GM12873 (cell line): ENCODE data around the gene GRIA3.
A peak's percentile ranks its signal among the peaks of the same experiment; 100 is the strongest.

Source experiments
- TF ChIP-seq, protein P1 (sequence below): IDR thresholded peaks from 2 replicates; pipeline ENCODE4 v1.5.1; 2012; ENCODE audit warnings: low read depth, mild to moderate bottlenecking, moderate library complexity, low read length, control low read depth; ENCODE audit not compliant: insufficient read depth; ENCODE audit errors: missing control alignments

The GRIA3 gene

DNA sequence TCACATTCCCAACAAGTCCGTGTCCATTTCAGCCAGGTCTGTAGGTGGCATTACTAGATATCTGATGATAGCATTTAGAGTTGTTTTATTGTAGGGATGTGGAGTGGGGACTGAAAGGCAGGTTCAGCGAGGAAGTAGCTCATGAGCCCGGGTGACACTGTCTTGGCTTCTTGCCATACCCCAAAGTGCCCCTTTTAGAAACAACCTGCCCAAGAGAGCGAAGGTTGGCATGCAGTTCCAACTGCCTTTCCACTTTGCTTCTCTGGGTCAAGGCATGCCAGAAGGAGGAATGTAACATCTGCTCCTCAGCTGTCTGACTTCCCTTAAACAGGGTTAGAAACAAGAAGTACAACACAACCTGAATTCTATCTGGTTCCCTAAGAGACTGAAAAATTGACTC, 9.0 kb downstream of the GRIA3 start:
- TF ChIP-seq, protein P1, sequence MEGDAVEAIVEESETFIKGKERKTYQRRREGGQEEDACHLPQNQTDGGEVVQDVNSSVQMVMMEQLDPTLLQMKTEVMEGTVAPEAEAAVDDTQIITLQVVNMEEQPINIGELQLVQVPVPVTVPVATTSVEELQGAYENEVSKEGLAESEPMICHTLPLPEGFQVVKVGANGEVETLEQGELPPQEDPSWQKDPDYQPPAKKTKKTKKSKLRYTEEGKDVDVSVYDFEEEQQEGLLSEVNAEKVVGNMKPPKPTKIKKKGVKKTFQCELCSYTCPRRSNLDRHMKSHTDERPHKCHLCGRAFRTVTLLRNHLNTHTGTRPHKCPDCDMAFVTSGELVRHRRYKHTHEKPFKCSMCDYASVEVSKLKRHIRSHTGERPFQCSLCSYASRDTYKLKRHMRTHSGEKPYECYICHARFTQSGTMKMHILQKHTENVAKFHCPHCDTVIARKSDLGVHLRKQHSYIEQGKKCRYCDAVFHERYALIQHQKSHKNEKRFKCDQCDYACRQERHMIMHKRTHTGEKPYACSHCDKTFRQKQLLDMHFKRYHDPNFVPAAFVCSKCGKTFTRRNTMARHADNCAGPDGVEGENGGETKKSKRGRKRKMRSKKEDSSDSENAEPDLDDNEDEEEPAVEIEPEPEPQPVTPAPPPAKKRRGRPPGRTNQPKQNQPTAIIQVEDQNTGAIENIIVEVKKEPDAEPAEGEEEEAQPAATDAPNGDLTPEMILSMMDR: no peak

DNA sequence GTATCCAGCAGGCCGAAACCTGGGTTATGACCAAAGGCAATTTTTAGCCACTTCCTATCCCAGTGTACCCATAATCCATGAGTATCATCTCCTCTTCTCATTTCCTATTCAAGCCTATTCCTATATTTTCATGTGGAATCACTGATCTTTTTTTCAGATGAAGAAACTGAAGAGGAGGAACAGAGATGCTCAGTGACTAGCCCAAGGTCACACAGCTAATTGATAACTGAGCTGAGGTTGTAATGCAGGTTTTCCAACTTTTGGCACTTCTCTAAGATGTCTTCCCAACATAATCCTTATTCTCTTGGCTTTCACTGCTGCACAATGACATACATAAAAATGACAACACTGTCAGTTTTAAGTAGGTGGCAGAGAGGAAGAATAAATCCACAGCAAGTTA, 15.3 kb downstream of the GRIA3 start:
- TF ChIP-seq, protein P1: no peak

DNA sequence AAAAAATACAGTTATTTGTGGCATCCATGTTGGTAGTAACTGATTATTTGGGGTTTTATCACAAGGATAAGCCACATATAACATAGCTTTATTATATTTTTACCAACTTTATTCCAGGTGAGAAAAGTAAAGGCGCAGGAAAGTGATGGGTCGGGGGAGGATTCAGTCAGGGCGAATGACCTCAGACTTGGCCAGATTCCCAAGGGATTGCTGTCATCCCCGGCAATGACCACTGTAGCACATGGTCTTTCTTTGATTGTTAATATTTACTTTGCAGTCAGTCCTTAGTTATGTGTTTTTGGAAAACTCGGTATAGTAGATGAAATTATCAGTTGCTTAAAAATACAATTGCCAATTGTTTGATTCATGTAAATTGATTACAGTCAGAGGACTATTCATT, 17.6 kb downstream of the GRIA3 start:
- TF ChIP-seq, protein P1: no peak

DNA sequence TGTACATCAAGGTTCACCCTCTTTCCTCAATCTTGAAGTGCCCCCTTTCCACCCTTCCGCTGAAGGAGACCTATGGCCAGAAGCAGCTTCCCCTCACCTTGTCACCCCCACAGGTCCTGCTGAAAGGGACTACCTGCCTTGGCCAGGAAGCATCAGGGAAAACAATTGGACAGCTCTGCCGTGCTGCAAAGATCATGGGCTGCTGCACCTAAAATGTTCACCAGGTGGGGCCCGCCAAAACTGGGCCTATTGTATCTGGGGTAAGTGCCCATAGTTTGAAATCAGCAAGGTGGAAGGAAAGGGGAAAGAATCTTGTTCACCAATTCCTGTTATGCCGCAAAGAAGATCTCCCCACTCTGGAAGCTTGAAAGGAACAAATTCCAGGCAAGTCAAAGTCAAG, 18.4 kb downstream of the GRIA3 start:
- TF ChIP-seq, protein P1: no peak

DNA sequence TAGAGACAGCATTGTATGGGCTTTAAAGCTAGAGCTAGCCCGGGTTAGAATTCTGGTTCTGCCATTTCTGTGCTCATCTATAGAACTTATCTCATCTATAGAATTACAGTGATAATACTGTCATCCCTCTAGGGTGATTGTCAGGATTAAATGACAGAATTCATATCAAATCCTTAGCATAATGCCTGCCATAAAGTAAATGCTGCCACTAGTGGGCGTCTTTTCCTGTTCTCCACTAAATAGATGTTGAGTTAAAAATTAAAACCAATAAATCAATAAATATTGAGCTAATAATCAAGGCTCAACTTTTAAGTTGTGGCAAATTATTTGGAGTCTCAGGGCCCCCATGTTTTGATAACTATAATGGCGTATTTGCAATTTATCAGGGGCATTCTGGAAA, 19.7 kb downstream of the GRIA3 start:
- TF ChIP-seq, protein P1: peak; percentile 22

DNA sequence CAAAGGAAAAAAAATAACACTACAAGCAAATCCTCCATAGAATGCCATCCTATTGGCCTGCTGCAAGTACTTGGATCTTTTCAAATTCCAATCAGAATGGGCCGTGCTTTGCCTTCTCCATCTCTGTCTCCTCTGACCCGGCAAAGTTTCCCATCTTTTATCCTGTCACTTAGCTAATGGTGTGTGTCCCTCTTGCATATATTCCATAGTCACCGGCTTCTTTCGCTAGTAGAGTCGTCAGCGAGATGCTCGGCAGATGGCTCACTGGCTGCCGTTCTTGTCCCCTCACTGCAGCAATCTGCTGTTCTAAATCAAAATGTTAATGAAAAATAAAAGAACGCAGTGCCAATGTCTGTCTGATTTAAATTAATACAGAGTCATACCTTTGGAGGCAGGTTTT, 22.1 kb downstream of the GRIA3 start:
- TF ChIP-seq, protein P1: no peak

DNA sequence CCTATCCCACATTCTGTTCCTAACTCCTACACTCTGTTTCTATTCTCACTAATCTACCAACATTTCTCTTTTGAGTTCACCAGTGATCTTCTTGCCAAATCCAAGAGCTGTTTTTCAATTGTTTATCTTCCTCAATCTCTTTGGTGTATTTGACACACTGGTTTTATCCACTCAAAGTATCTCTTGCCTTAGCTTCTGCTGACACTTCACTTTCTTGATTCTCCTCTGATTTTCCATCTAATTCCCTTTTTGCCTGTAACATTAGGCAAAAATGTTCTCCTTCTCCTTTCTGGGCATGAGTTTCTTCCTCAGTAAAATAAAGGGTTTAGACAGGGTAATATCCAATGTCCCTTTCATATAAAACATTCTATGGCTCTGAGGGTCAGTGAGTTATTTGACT, 26.2 kb downstream of the GRIA3 start:
- TF ChIP-seq, protein P1: no peak
